NT2/D1 (cell line): ENCODE measurements around the gene RRP15.

ENCODE experiments used
- DNase-seq: peaks from one replicate; pipeline ENCODE4 v3.0.0-alpha.2; 2011; ENCODE audit warnings: low read depth, low spot score
- H3K27me3 ChIP-seq: 2 replicates; pipeline ENCODE4 v1.6.0; 2011; ENCODE audit warnings: mild to moderate bottlenecking; ENCODE audit not compliant: insufficient read length, insufficient read depth
- H3K36me3 ChIP-seq: 2 replicates; pipeline ENCODE4 v1.6.1; 2011; ENCODE audit warnings: mild to moderate bottlenecking, low read length, mixed read lengths; ENCODE audit not compliant: insufficient read depth, insufficient read length
- H3K4me1 ChIP-seq: 2 replicates; pipeline ENCODE4 v1.5.1; 2011; ENCODE audit not compliant: insufficient read depth, insufficient read length
- H3K4me3 ChIP-seq: 2 replicates; pipeline ENCODE4 v1.5.1; 2011; ENCODE audit warnings: low read depth; ENCODE audit not compliant: insufficient read length
- H3K9ac ChIP-seq: 2 replicates; pipeline ENCODE4 v1.6.0; 2011; ENCODE audit warnings: low read depth; ENCODE audit not compliant: insufficient read length
- H3K9me3 ChIP-seq: 2 replicates; pipeline ENCODE4 v1.5.1; 2011; ENCODE audit warnings: mild to moderate bottlenecking, low read length; ENCODE audit not compliant: insufficient read depth
- SUZ12 ChIP-seq: IDR thresholded peaks from 2 replicates; pipeline ENCODE4 v1.6.1; 2011; ENCODE audit not compliant: insufficient read length, insufficient read depth; ENCODE audit errors: extremely low read depth
- YY1 ChIP-seq: IDR thresholded peaks from 2 replicates; pipeline ENCODE4 v1.6.1; 2011; ENCODE audit not compliant: insufficient read length, insufficient read depth
- ZNF274 ChIP-seq: IDR thresholded peaks from 2 replicates; pipeline ENCODE4 v1.6.1; 2011; ENCODE audit warnings: mild to moderate bottlenecking, low read depth, low read length

The RRP15 gene

GRCh38 chr1:218366322-218367052 lies 81.4 kb downstream of the RRP15 start:
- no peak for DNase-seq
- no peaks in the 10 kb centered on the region for H3K4me1 ChIP-seq

GRCh38 chr1:218367118-218367517 lies 82.0 kb downstream of the RRP15 start:
- H3K9me3 ChIP-seq = no peaks in the 10 kb centered on the region
- no peaks in the 10 kb centered on the region for H3K4me1 ChIP-seq
- H3K9ac ChIP-seq = no peak overlapping the region
- no peak for TF ChIP-seq SUZ12
- TF ChIP-seq YY1 = no peak
- no peak for TF ChIP-seq ZNF274
- no peaks in the 10 kb centered on the region for H3K27me3 ChIP-seq
- H3K4me3 ChIP-seq = no peak overlapping the region
- no peak for DNase-seq
- peaks cover 20% of the 10 kb centered on the region for H3K36me3 ChIP-seq

More at GRCh38 chr1:218366322-218367052, 81.4 kb downstream of the RRP15 start:
- Histone ChIP-seq H3K36me3 (peaks cover 20% of the 10 kb centered on the region), H3K27me3 (no peaks in the 10 kb centered on the region), H3K9ac (no peak overlapping the region), H3K9me3 (no peaks in the 10 kb centered on the region), H3K4me3 (no peak overlapping the region)
- TF ChIP-seq SUZ12 (no peak), YY1 (no peak), ZNF274 (no peak)

- H3K27me3 ChIP-seq = no peaks in the 10 kb centered on the region
- no peak for DNase-seq
- no peaks in the 10 kb centered on the region for H3K4me1 ChIP-seq
- TF ChIP-seq YY1 = no peak
- TF ChIP-seq SUZ12 = no peak
- TF ChIP-seq ZNF274 = no peak
- H3K9ac ChIP-seq = no peak overlapping the region
- no peaks in the 10 kb centered on the region for H3K9me3 ChIP-seq
- H3K4me3 ChIP-seq = no peak overlapping the region
- peaks cover 15% of the 10 kb centered on the region for H3K36me3 ChIP-seq
These were observed 83.6 kb downstream of the RRP15 start for GRCh38 chr1:218368686-218369085.

GRCh38 chr1:218369688-218370511 lies 84.8 kb downstream of the RRP15 start:
- DNase-seq = no peak
- peaks cover 12% of the 10 kb centered on the region for H3K36me3 ChIP-seq
- no peak overlapping the region for H3K9ac ChIP-seq
- no peak for TF ChIP-seq SUZ12
- no peak for TF ChIP-seq ZNF274
- TF ChIP-seq YY1 = no peak
- H3K9me3 ChIP-seq = no peaks in the 10 kb centered on the region
- H3K27me3 ChIP-seq = no peaks in the 10 kb centered on the region
- H3K4me1 ChIP-seq = no peaks in the 10 kb centered on the region
- no peak overlapping the region for H3K4me3 ChIP-seq

GRCh38 chr1:218371927-218372672 lies 87.0 kb downstream of the RRP15 start:
- Histone ChIP-seq H3K9ac (no peak overlapping the region), H3K9me3 (no peaks in the 10 kb centered on the region), H3K36me3 (peaks cover 3% of the 10 kb centered on the region), H3K4me1 (no peaks in the 10 kb centered on the region), H3K27me3 (no peaks in the 10 kb centered on the region), H3K4me3 (no peak overlapping the region)
- no peak for DNase-seq
- no peak for TF ChIP-seq ZNF274
- TF ChIP-seq SUZ12 = no peak
- TF ChIP-seq YY1 = no peak

- no peak overlapping the region for H3K9ac ChIP-seq
- TF ChIP-seq ZNF274 (no peak), YY1 (no peak), SUZ12 (no peak)
- H3K36me3 ChIP-seq = no peaks in the 10 kb centered on the region
- no peaks in the 10 kb centered on the region for H3K27me3 ChIP-seq
- no peak overlapping the region for H3K4me3 ChIP-seq
- DNase-seq = no peak
- H3K9me3 ChIP-seq = no peaks in the 10 kb centered on the region
- H3K4me1 ChIP-seq = no peaks in the 10 kb centered on the region
These were observed 89.6 kb downstream of the RRP15 start for GRCh38 chr1:218374401-218375353.
